Activated CD4-positive, alpha-beta T cell treated with anti-CD3 and anti-CD28 coated beads, Interleukin-2, amount 50 U/mL, for 48 hours (primary cell): ENCODE data around the gene MAPK8.

Experiments used
- DNase-seq, 2 experiments: peaks; one replicate each; pipeline ENCODE4 v3.0.0-alpha.2; 2020

MAPK8 gene

GRCh38 chr10:48294431-48294830, 12.0 kb upstream of the MAPK8 start:
- no peak for DNase-seq

GRCh38 chr10:48296576-48297098, 9.8 kb upstream of the MAPK8 start:
- no peak for DNase-seq

GRCh38 chr10:48299066-48299465, 7.4 kb upstream of the MAPK8 start:
- no peak for DNase-seq

GRCh38 chr10:48299692-48300091, 6.8 kb upstream of the MAPK8 start:
- DNase-seq = no peak

- no peak for DNase-seq
Observed at GRCh38 chr10:48300556-48300955, 5.9 kb upstream of the MAPK8 start.

- no peak for DNase-seq
Observed at GRCh38 chr10:48302515-48303476, 3.7 kb upstream of the MAPK8 start.

GRCh38 chr10:48305905-48306264, 592 bp upstream of the MAPK8 start:
- DNase-seq = no peak

GRCh38 chr10:48306870-48307710, 613 bp downstream of the MAPK8 start:
- peak; percentile 46 to 58 for DNase-seq

GRCh38 chr10:48307711-48308018, 1.2 kb downstream of the MAPK8 start:
- no peak for DNase-seq

GRCh38 chr10:48309711-48310226, 3.3 kb downstream of the MAPK8 start:
- DNase-seq = no peak

GRCh38 chr10:48314107-48314506, 7.6 kb downstream of the MAPK8 start:
- no peak for DNase-seq

- DNase-seq = no peak
Observed at GRCh38 chr10:48316236-48316635, 9.8 kb downstream of the MAPK8 start.

- no peak for DNase-seq
Observed at GRCh38 chr10:48317321-48317990, 11.0 kb downstream of the MAPK8 start.

GRCh38 chr10:48322017-48322416, 15.5 kb downstream of the MAPK8 start:
- DNase-seq = no peak

- DNase-seq = no peak
Observed at GRCh38 chr10:48324580-48324979, 18.1 kb downstream of the MAPK8 start.

- no peak for DNase-seq
Observed at GRCh38 chr10:48330269-48330668, 23.8 kb downstream of the MAPK8 start.

- DNase-seq = peak in 1 of 2 experiments; percentile 18
Observed at GRCh38 chr10:48331436-48331835, 25.0 kb downstream of the MAPK8 start.

- no peak for DNase-seq
Observed at GRCh38 chr10:48332166-48332870, 25.8 kb downstream of the MAPK8 start.

GRCh38 chr10:48332871-48333216, 26.4 kb downstream of the MAPK8 start:
- DNase-seq = no peak

GRCh38 chr10:48333856-48334255, 27.4 kb downstream of the MAPK8 start:
- no peak for DNase-seq

- no peak for DNase-seq
Observed at GRCh38 chr10:48335788-48336187, 29.3 kb downstream of the MAPK8 start.

- DNase-seq = no peak
Observed at GRCh38 chr10:48336978-48337599, 30.6 kb downstream of the MAPK8 start.
